Transverse colon (tissue), 3 donors: ENCODE measurements around the gene CAMKK1.

Experiments used
- CTCF ChIP-seq, 5 experiments: fragments of 200-600 bp in 3 of 5; fragments of 450-650 bp in 2 of 5; sonication (generic) in 3 of 5; IDR thresholded peaks; 1 replicate in 2 of 5; 2 replicates in 3 of 5; pipeline ENCODE4 v1.5.1; 2016 to 2017; ENCODE audit warnings: antibody characterized with exemption in 5 of 5, inconsistent platforms in 3 of 5, mild to moderate bottlenecking in 2 of 5, moderate library complexity in 1 of 5
- POLR2A ChIP-seq: fragments of 450-650 bp; IDR thresholded peaks from one replicate; pipeline ENCODE4 v1.6.1; 2016; ENCODE audit warnings: antibody characterized with exemption, mild to moderate bottlenecking, moderate library complexity

GRCh38 chr17:3814361-3814760 lies 78.5 kb downstream of the CAMKK1 start:
- TF ChIP-seq CTCF (IDR thresholded peaks at IDR 0.05), result no peak
- no peak for TF ChIP-seq POLR2A
